Measurements from ENCODE around the gene DTL. TPM values are rescaled to one million over a fixed set of nuclear protein-coding genes. Genes with fewer than 3 reads are reported as not detected.

Gene DTL
- total and polyA plus RNA-seq, 4 donors = 8.0 to 12.1 (median 9.2) TPM

DNA sequence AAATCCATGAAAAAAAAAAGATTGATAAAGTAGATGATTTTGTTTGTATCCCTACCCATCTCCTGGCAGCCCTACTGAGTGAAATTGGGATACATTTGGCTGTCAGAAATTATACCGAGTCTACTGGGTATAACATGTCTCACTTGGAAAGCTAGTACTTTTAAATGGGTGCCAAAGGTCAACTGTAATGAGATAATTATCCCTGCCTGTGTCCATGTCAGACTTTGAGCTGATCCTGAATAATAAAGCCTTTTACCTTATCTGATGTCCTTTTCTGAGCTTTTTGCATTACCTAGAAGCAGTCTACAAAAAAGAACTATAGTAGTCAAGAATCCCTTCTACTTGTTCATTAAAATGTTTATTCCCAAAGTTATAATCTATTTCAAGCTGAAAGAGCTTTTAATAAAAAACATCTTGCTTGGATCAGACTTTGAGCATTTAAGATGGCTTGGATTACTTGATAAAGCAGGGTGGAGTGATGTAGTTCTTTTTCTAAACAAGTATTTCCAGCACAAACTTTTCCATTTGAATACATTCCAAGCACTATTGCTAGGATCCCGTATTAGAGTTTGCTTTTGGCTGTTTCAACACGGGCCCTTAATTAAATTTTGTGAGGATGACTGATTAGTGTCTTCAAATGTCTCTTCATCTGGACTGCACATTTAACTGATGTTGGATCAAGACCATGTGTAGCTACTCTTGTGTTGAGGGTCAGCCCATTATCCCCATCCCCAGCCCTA, 69.2 kb downstream of the DTL start:
- Histone ChIP-seq H3K4me3 (ENCODE audit: low read depth, low read length) (no peak overlapping the region), H3K27ac (ENCODE audit: low read depth, low read length) (no peak overlapping the region), H3K27me3 (ENCODE audit: control insufficient read depth, insufficient read depth, low read length) (no peaks in the 10 kb centered on the region), H3K4me1 (ENCODE audit: control insufficient read depth, insufficient read depth, low read length) (no peaks in the 10 kb centered on the region), H3K9me3 (ENCODE audit: control insufficient read depth, insufficient read depth, low read length) (no peaks in the 10 kb centered on the region), H3K36me3 (ENCODE audit: control insufficient read depth, insufficient read depth, low read length) (no peaks in the 10 kb centered on the region)
- WGBS (ENCODE audit: insufficient coverage) = no CpG with 5 or more reads among the region's 3 CpGs
- no peak for DNase-seq (ENCODE audit: low read depth in 4 of 6, low spot score in 6 of 6)

GRCh38 chr1:212106286-212106792, 70.8 kb downstream of the DTL start:
- Histone ChIP-seq H3K9me3 (ENCODE audit: control insufficient read depth, insufficient read depth, low read length) (no peaks in the 10 kb centered on the region), H3K4me3 (ENCODE audit: low read depth, low read length) (no peak overlapping the region), H3K27me3 (ENCODE audit: control insufficient read depth, insufficient read depth, low read length) (no peaks in the 10 kb centered on the region), H3K27ac (ENCODE audit: low read depth, low read length) (no peak overlapping the region), H3K36me3 (ENCODE audit: control insufficient read depth, insufficient read depth, low read length) (no peaks in the 10 kb centered on the region), H3K4me1 (ENCODE audit: control insufficient read depth, insufficient read depth, low read length) (no peaks in the 10 kb centered on the region)
- no CpG with 5 or more reads among the region's 1 CpG for WGBS (ENCODE audit: insufficient coverage)
- no peak for DNase-seq (ENCODE audit: low read depth in 4 of 6, low spot score in 6 of 6)

GRCh38 chr1:212107481-212107880, 71.9 kb downstream of the DTL start:
- no peaks in the 10 kb centered on the region for H3K9me3 ChIP-seq (ENCODE audit: control insufficient read depth, insufficient read depth, low read length)
- DNase-seq (ENCODE audit: low read depth in 4 of 6, low spot score in 6 of 6) = no peak
- no peak overlapping the region for H3K27ac ChIP-seq (ENCODE audit: low read depth, low read length)
- 88% methylated on average over 3 of the region's 3 CpGs for WGBS (ENCODE audit: insufficient coverage)
- no peaks in the 10 kb centered on the region for H3K36me3 ChIP-seq (ENCODE audit: control insufficient read depth, insufficient read depth, low read length)
- H3K4me3 ChIP-seq (ENCODE audit: low read depth, low read length) = no peak overlapping the region
- H3K27me3 ChIP-seq (ENCODE audit: control insufficient read depth, insufficient read depth, low read length) = no peaks in the 10 kb centered on the region
- no peaks in the 10 kb centered on the region for H3K4me1 ChIP-seq (ENCODE audit: control insufficient read depth, insufficient read depth, low read length)

DNA sequence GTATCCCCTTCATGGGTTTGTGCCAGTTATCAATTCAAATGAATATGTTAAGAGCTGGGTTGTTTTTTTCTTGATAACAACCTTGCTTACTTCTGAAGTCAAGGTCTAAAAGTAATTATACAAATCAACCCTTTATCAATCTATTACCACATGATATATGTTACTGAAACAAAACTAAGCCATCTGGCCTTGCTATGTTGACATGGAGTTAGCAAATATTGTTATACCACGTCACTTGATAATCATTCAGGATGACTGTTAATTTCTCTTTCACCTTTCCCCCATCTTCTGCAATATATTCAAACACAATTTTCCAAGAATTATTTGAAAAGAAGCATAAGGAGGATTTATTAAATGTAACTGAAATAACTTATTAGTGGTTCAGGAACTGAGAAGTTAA, 72.6 kb downstream of the DTL start:
- no peak for DNase-seq (ENCODE audit: low read depth in 4 of 6, low spot score in 6 of 6)
- H3K9me3 ChIP-seq (ENCODE audit: control insufficient read depth, insufficient read depth, low read length) = no peaks in the 10 kb centered on the region
- H3K27ac ChIP-seq (ENCODE audit: low read depth, low read length) = no peak overlapping the region
- no peaks in the 10 kb centered on the region for H3K4me1 ChIP-seq (ENCODE audit: control insufficient read depth, insufficient read depth, low read length)
- H3K27me3 ChIP-seq (ENCODE audit: control insufficient read depth, insufficient read depth, low read length) = no peaks in the 10 kb centered on the region
- H3K4me3 ChIP-seq (ENCODE audit: low read depth, low read length) = no peak overlapping the region
- WGBS (ENCODE audit: insufficient coverage) = no CpG with 5 or more reads among the region's 1 CpG
- H3K36me3 ChIP-seq (ENCODE audit: control insufficient read depth, insufficient read depth, low read length) = no peaks in the 10 kb centered on the region

- Histone ChIP-seq H3K4me3 (ENCODE audit: low read depth, low read length) (no peak overlapping the region), H3K9me3 (ENCODE audit: control insufficient read depth, insufficient read depth, low read length) (no peaks in the 10 kb centered on the region), H3K36me3 (ENCODE audit: control insufficient read depth, insufficient read depth, low read length) (no peaks in the 10 kb centered on the region), H3K27ac (ENCODE audit: low read depth, low read length) (no peak overlapping the region), H3K27me3 (ENCODE audit: control insufficient read depth, insufficient read depth, low read length) (no peaks in the 10 kb centered on the region), H3K4me1 (ENCODE audit: control insufficient read depth, insufficient read depth, low read length) (no peaks in the 10 kb centered on the region)
- no CpG with 5 or more reads among the region's 2 CpGs for WGBS (ENCODE audit: insufficient coverage)
- DNase-seq (ENCODE audit: low read depth in 4 of 6, low spot score in 6 of 6) = no peak
Observed at GRCh38 chr1:212108981-212109380, 73.4 kb downstream of the DTL start.

- no peaks in the 10 kb centered on the region for H3K27me3 ChIP-seq (ENCODE audit: control insufficient read depth, insufficient read depth, low read length)
- no peaks in the 10 kb centered on the region for H3K36me3 ChIP-seq (ENCODE audit: control insufficient read depth, insufficient read depth, low read length)
- H3K9me3 ChIP-seq (ENCODE audit: control insufficient read depth, insufficient read depth, low read length) = no peaks in the 10 kb centered on the region
- no peaks in the 10 kb centered on the region for H3K4me1 ChIP-seq (ENCODE audit: control insufficient read depth, insufficient read depth, low read length)
- H3K4me3 ChIP-seq (ENCODE audit: low read depth, low read length) = no peak overlapping the region
- DNase-seq (ENCODE audit: low read depth in 4 of 6, low spot score in 6 of 6) = no peak
- no CpG with 5 or more reads among the region's 6 CpGs for WGBS (ENCODE audit: insufficient coverage)
- H3K27ac ChIP-seq (ENCODE audit: low read depth, low read length) = no peak overlapping the region
Observed at GRCh38 chr1:212109728-212110127, 74.2 kb downstream of the DTL start.

- Histone ChIP-seq H3K27me3 (ENCODE audit: control insufficient read depth, insufficient read depth, low read length) (no peaks in the 10 kb centered on the region), H3K9me3 (ENCODE audit: control insufficient read depth, insufficient read depth, low read length) (no peaks in the 10 kb centered on the region), H3K4me1 (ENCODE audit: control insufficient read depth, insufficient read depth, low read length) (no peaks in the 10 kb centered on the region), H3K4me3 (ENCODE audit: low read depth, low read length) (no peak overlapping the region), H3K27ac (ENCODE audit: low read depth, low read length) (no peak overlapping the region), H3K36me3 (ENCODE audit: control insufficient read depth, insufficient read depth, low read length) (no peaks in the 10 kb centered on the region)
- DNase-seq (ENCODE audit: low read depth in 4 of 6, low spot score in 6 of 6) = peak in 4 of 6 donors; percentile 33 to 85 (median 58)
- 13% methylated on average over 1 of the region's 2 CpGs for WGBS (ENCODE audit: insufficient coverage)
Observed at GRCh38 chr1:212110617-212111016, 75.1 kb downstream of the DTL start.

GRCh38 chr1:212111536-212111935, 76.0 kb downstream of the DTL start:
- Histone ChIP-seq H3K27me3 (ENCODE audit: control insufficient read depth, insufficient read depth, low read length) (no peaks in the 10 kb centered on the region), H3K27ac (ENCODE audit: low read depth, low read length) (no peak overlapping the region), H3K36me3 (ENCODE audit: control insufficient read depth, insufficient read depth, low read length) (no peaks in the 10 kb centered on the region), H3K4me3 (ENCODE audit: low read depth, low read length) (no peak overlapping the region), H3K9me3 (ENCODE audit: control insufficient read depth, insufficient read depth, low read length) (no peaks in the 10 kb centered on the region), H3K4me1 (ENCODE audit: control insufficient read depth, insufficient read depth, low read length) (no peaks in the 10 kb centered on the region)
- 100% methylated on average over 1 of the region's 1 CpG for WGBS (ENCODE audit: insufficient coverage)
- no peak for DNase-seq (ENCODE audit: low read depth in 4 of 6, low spot score in 6 of 6)

DNA sequence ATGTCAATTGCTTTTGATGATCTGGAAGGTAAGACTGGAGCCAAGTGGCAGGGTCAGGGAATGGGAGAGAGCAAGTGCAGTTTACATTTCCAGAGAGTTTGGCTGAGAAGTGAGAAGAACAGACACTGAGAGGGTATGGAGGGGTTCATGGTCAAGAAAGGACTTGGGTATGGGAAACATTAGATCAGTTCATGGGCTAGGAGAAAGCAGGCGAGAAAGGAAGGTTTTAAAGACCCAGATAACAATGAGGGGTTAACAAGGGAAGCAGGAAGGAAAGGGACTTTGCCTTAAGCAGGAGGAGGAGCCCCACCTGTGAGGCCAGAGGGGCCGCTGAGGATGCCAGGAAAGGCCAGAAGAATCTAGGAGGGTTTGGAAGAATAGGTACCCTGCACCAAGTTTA, 78.2 kb downstream of the DTL start:
- Histone ChIP-seq H3K27ac (ENCODE audit: low read depth, low read length) (no peak overlapping the region), H3K27me3 (ENCODE audit: control insufficient read depth, insufficient read depth, low read length) (no peaks in the 10 kb centered on the region), H3K9me3 (ENCODE audit: control insufficient read depth, insufficient read depth, low read length) (no peaks in the 10 kb centered on the region), H3K36me3 (ENCODE audit: control insufficient read depth, insufficient read depth, low read length) (no peaks in the 10 kb centered on the region), H3K4me3 (ENCODE audit: low read depth, low read length) (no peak overlapping the region), H3K4me1 (ENCODE audit: control insufficient read depth, insufficient read depth, low read length) (no peaks in the 10 kb centered on the region)
- DNase-seq (ENCODE audit: low read depth in 4 of 6, low spot score in 6 of 6) = no peak
- WGBS (ENCODE audit: insufficient coverage) = 78% methylated on average over 2 of the region's 2 CpGs

- no peaks in the 10 kb centered on the region for H3K36me3 ChIP-seq (ENCODE audit: control insufficient read depth, insufficient read depth, low read length)
- H3K9me3 ChIP-seq (ENCODE audit: control insufficient read depth, insufficient read depth, low read length) = no peaks in the 10 kb centered on the region
- peaks cover 6% of the 10 kb centered on the region for H3K4me1 ChIP-seq (ENCODE audit: control insufficient read depth, insufficient read depth, low read length)
- 55% methylated on average over 4 of the region's 7 CpGs for WGBS (ENCODE audit: insufficient coverage)
- no peak overlapping the region for H3K27ac ChIP-seq (ENCODE audit: low read depth, low read length)
- H3K4me3 ChIP-seq (ENCODE audit: low read depth, low read length) = no peak overlapping the region
- no peaks in the 10 kb centered on the region for H3K27me3 ChIP-seq (ENCODE audit: control insufficient read depth, insufficient read depth, low read length)
- DNase-seq (ENCODE audit: low read depth in 4 of 6, low spot score in 6 of 6) = no peak
Observed at GRCh38 chr1:212118167-212118871, 82.8 kb downstream of the DTL start.
